Limb (tissue), 2 donors: Measurements from ENCODE around the gene ZNF227.
"Not testable (repeated sequence)": the region's sequence is repeated elsewhere in the genome, so short reads cannot be mapped to it uniquely, and the experiment has no call there.

Experiments
- DNase-seq, 2 donors: peaks; one replicate each; pipeline ENCODE4 v3.0.0-alpha.2; 2016; ENCODE audit errors: extremely low spot score in 2 of 2

ZNF227 gene

GRCh38 chr19:44236384-44236783, 24.1 kb downstream of the ZNF227 start:
- DNase-seq, result no peak

- DNase-seq, result not testable (repeated sequence)
These were observed 40.0 kb downstream of the ZNF227 start for GRCh38 chr19:44252332-44252731.

DNA sequence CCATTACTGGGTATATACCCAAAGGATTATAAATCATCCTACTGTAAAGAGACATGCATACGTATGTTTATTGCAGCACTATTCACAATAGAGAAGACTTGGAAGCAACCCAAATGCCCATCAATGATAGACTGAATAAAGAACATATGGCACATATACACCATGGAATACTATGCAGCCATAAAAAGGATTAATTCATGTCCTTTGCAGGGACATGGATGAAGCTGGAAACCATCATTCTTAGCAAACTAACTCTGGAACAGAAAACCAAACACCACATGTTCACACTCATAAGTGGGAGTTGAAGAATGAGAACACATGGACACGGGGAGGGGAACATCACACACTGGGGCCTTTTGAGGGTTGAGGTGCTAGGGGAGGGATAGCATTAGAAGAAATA, 41.1 kb downstream of the ZNF227 start:
- not testable (repeated sequence) for DNase-seq

DNA sequence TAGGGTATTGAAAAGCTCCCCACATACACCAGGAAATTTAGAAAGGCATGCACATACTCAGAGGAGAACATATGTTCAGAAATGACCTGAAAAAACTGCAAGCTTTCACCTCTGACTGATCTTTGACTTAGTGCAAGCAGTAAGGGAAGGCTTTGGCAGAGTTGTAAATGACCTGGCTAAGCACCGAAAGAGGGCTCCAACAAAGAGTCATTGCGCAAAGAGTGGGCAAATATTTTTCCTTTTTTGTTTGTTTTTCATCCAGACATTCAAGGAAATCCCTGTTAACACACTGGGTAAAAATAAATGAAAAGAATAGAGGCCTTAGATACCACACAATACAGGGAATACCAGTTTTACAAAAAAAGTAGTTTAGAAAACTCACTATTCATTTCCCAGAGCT, 42.2 kb downstream of the ZNF227 start:
- no peak for DNase-seq

- DNase-seq, result no peak
These were observed 43.5 kb downstream of the ZNF227 start for GRCh38 chr19:44255705-44256411.

GRCh38 chr19:44258136-44258535, 45.8 kb downstream of the ZNF227 start:
- DNase-seq, result no peak

- DNase-seq, result no peak
These were observed 46.6 kb downstream of the ZNF227 start for GRCh38 chr19:44258835-44259413.

DNA sequence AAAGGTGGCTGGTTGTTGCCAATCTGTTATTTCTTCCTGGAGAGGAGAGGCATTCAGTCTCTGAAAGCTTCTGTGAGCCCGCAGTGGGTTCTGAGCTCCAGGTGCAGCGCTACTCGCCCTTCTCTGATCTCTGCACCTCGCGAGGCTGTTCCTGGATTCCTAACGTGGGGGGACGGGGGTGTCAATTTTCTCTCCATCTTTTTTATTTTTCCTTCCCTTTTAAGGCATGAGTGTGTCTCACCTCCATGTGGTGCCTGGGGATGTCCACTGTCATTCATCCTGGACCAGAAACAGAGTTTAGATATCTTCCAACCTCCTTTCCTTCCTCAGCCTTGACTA, 48.0 kb downstream of the ZNF227 start:
- peak in 1 of 2 donors; percentile 27 for DNase-seq

DNA sequence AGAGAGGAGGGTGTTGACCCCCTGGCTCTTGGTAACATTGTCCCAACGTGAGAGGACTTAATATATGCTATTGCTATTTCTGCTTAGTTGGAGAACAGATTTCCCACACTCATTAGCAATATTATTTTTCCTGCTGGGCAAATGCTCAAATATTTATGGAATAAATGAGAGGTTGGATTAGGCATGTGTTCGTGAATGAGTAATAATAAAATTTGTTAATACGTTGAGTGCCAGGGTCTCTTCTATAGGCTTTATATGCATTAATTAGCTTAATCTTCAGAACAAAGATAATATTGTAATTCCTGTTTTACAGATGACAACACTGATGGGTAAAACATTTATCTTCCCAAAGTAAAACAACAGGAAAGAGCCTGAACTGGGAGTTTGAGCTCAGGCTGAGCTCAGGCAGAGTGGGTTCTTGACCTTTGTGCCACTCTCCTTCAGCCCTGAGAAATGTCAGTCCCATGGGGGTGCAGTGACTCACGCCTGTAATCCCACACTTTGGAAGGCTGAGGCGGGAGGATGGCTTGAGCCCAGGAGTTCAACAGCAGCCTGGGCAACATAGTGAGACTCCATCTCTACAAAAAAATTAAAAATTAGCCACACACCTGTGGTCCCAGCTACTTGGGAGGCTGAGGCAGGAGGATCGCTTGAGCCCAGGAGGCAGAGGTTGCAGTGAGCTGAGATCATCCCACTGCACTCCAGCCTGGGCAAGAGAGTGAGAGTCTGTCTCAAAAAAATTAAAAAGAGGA, 48.5 kb downstream of the ZNF227 start:
- no peak for DNase-seq

GRCh38 chr19:44277331-44277730, 65.0 kb downstream of the ZNF227 start:
- DNase-seq, result no peak

- DNase-seq, result no peak
These were observed 65.9 kb downstream of the ZNF227 start for GRCh38 chr19:44278181-44278690.

- DNase-seq, result no peak
These were observed 68.6 kb downstream of the ZNF227 start for GRCh38 chr19:44280916-44281315.

DNA sequence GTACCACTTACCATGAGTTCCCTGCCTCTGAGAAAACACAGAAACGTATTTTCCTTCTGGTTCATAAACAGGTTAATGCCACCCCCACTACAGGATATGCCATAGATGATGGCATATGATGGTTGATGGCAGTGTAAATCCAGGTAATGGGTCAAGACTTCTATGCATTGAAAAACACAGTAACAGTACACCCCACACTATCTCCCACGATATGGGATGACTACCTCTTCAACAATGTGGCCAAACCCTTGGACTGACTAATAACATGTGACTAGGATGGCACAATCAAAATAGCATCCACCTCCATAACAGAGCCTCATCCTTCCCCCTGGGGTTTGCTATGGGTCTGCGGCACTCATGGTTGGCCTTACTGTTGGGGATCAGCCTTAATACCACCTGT, 70.5 kb downstream of the ZNF227 start:
- DNase-seq, result no peak

DNA sequence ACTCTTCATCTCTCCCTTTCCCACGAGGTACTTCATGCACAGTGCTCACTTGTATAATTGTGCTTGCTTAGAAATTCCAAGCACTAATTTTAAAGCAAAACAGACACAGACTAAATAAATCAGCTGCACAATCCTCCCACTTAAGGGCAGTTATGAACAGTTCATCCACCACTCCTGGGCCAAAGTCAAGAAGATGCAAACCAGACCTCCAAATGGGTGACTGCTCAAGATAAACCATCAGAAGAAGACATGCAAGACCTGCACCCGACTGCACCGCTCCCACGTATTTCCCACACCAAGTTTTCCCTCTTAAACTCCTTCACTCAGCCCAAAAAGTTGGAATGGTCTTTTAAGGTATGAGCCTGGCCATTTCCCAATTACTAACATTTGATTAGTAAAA, 72.6 kb downstream of the ZNF227 start:
- DNase-seq, result no peak
